Bone marrow (tissue), 2 donors: ENCODE data around the gene RTN4RL1.
"Not testable (repeated sequence)": the region's sequence is repeated elsewhere in the genome, so short reads cannot be mapped to it uniquely, and the experiment has no call there.

ENCODE experiments used
- DNase-seq, 2 donors: peaks; one replicate each; lab custom pipeline; 2025; lab: John Stamatoyannopoulos, UW

The RTN4RL1 gene

DNA sequence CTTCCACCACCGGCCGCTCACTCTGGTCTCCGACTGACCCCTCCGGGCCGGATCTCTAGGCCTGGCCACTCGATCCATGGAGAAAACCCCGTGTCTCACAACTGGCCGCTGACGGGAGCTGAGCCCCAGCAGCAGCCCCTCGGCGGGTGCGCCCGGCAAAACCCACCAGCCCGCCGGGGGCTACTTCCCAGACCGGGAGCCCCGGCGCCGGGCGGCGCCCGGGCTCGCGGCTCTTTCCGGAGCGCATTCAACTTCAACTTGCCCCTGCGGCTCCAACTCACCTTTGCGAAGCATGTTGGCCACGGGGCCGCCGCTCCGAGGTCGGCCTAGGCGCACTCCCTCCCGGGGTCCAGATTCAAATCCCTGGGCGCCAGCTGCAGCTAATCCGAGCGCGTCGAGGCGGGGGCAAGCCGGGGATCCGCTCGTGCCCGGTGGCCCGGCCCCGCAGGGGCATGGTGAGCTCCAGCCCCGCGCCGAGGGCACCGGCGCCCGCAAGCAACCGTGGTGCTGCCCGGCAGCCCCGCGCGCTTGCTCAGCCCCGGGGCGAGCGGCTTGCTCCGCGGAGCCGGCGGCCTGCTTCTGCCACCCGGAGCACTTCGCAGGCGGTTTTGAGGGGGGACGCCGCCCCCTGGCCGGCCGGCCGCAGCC is 438 bp downstream of the RTN4RL1 start:
- DNase-seq, result no peak

DNA sequence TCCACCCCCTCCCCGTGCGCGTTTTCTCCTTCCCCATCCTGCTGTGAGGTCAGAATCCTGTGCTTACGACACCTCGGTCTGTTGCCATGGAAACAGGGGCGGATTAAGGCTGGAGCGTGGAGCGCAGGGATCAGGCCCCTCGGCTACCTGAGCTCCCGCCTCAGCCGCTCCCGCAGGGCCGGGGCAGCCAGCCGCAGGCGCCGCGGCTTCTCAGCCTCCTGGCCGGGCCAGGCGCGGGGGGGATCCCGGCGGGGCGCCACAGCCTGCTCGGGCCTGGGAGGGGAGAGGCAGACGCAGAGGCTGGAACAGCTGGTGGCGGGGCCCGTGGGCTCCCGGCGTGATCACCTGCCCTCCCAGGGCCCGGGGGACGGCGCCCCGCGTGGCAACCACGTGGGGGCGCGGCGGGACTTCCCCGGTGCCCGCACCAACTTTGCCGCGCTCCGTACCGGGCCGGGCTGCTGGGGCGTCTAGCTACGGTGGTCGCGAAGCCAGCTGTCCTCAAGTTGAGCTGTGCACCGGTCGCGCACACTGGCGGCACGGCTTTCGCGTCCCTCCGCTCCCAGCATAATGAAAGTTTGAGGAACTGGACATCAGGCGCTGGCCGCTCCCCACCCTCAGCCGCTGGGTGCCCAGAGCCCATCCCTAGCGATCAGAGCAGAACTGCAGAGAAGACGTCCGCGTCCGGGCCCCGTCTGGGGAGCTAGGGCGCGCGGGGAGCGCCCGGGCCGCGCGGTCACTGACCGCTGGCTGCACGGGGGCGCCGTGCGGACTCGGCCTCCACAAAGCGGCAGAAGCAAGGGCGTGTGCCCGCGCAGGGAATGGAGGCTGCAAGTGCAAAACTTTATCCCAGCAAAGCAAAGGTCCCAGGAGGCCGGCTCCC is 1.2 kb downstream of the RTN4RL1 start:
- DNase-seq, result peak in 1 of 2 donors; percentile 22

DNA sequence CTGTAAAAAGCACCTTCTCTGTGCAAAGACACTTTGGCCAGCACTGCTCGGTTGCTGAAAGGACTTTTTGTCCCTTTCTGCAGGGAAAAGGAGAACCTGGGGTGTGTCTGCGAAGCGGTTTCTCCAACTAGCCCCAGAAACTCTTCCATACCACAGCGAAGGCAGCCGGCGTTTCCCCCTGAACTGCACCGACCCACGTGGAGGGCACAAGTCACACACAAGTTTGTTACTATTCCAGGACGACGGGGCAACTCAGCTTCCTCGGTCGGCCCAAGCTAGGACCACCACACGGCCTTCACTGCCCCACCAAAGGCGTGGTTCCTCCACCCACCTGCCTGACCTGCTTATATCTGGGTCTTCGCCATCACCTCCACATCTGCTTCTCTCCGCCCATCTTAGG is 1.9 kb downstream of the RTN4RL1 start:
- no peak for DNase-seq

DNA sequence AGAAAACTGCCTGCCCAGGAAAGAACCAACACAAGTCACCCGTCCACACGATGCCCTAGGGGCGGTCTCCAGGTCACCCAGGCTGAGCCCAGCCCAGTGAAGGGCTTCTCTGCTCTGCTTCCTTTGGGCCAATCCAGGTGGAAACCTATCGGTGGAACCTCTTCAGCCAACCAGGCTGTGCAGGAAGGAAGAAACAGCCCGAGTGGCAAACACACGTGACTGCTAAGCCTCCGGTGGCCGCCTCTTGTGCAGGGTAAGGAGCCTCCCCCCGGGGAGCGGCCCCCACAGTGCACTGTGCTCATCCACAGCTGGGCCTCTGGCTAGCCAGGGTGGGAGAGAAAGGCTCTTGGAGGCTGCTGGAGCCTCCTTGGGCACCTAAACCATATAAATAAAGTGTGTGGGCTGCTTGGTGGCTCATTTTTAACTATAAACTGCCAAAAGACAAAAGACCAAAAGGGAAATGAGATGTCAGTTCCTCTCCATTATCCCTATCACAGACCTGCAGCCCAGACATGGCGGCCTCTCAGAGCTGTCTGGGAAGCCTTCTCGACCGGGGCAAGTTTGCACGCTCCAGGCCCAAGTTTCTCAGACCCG is 2.4 kb downstream of the RTN4RL1 start:
- no peak for DNase-seq

DNA sequence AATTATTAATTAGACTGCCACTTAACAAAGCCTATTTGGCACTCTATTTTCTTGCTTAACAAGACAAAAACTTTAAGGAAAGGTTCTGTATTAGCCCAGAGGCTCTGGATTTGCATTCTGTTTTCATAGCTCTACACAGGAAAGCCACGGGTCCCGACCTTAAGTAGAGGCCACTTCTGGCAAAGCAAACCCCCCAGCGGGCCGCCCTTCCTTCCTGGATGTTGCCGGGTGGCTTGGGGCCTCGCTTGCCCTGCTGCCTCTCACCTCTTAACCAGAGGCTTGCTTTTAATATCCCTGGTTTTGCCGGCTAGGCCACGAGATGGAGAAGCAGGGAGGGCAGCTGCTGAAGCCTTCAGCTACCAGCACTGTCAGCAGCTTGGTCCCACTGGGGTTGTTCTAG is 4.4 kb downstream of the RTN4RL1 start:
- no peak for DNase-seq

DNA sequence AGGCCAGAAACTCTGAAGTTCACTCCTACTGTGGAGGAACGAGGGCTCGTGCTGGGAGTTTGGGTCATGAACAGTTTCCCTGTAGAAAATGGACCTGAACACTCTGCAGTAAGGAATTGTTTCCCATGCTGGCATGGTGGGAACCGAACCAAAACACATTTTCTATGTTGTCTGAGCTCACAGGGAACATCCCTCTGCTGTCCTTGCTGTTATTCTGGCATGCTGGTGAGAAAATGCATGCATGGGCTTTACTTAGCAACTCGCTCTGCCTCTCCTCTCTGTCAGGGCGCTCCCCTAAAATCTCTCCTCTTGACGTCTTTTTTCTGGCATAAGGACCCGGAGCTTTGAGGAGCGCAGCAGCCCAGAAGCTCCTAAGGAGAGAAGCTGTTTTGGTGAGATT is 5.4 kb downstream of the RTN4RL1 start:
- no peak for DNase-seq

DNA sequence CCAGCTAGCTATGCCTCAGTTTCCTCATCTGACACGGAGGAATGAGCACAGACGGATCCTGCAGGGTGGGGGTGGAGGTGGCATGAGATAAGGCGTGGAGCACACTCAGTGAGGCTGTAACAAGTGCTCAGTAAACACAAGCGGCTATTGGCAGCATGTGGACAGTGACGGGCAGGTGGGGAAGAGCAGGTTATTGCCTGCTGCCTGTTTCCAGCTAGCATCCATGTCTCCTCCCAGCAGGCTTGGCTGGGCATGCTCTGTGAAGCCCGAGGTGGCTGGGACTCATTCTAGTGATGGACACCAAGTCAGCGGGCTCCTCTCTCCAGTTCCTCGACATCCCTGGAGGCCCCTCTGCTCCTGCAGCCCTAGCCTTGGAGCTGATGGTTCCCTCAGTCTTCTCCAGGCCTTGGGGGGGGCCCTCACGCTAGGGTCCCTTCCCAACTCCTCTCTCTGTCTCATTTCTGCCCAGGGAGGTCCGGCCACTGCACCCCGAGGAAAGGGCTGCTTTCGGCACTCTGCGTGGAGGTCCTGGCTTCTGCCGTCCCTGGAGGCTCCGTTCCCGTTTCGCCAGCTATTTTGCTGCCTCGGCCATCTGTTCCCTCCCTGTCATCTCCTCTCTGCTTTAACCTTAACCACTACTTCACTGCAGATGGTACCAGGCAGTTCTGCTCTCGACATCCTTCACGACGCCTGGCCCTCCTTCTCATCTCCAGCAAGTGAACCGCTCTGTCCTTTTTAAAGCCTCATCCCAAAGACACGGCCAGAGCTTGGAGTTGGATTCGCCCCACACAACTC is 6.2 kb downstream of the RTN4RL1 start:
- no peak for DNase-seq

DNA sequence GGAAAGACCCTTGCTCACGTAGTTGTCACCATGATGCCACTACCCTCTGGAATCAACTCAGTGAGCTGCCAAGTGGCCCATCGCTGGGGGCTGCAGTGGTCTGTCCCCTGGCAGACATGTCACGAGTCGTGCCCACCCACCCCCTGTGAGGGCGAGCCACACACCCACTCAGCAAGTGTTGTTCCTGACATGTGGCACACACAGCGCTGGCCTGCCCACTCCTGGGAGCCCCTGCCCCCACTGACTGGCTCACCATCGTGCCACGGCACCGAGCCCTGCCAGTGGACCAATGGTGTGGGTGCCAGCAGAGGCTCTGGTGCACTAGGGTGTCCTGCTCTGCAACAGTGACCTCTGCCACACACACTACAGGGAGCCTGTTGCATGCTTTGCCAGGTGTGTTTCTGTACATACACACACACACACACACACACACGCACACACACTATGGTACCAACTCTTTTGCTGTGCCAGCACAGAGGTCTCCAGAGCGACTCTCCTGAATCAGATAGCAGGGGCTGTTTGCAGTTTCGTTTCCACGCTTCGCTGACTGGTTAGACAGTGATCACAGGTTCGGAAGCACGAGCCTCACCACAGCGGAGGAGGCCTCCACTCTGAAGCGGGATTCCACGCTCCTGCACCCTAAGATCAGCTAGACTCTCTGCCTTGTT is 7.7 kb downstream of the RTN4RL1 start:
- no peak for DNase-seq

DNA sequence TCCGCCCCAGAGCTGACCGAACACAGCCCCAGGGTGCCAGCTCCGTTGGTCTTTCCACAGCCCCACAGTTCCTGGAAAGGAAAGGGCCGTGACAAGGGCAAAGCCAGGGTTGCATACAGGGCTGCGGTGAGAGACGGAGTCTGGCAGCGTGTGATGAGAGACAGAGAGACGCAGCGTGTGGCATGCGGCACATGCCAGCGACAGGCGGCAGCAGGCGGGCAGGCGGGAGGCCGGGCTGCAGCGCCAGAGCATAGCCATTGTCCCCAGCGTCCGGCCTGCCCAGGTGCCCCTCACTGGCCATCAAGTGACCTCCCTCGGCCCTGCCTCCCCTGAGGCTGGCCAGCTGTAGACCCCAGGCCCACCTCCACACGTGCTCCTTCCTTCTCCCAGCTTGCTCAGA is 8.6 kb downstream of the RTN4RL1 start:
- no peak for DNase-seq

DNA sequence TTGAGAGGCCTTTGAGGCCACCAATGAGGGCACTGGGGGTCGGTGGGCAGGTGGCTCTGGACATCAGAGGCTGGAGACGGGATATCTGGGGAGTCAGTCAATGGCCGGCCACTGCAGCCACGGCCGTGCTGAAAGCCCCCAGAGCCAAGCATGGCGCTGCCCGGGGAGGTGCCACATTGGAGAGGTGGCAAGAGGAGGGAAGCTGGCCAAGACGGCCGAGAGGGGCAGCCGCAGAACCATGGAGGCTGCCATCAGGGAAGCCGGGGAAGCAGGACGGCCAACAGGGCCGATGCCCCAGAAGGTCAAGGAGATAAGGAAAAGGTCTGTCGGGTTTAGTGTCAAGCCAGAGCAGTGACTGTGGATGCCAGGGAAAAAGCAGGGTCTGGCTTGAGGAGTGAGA is 9.8 kb downstream of the RTN4RL1 start:
- no peak for DNase-seq

DNA sequence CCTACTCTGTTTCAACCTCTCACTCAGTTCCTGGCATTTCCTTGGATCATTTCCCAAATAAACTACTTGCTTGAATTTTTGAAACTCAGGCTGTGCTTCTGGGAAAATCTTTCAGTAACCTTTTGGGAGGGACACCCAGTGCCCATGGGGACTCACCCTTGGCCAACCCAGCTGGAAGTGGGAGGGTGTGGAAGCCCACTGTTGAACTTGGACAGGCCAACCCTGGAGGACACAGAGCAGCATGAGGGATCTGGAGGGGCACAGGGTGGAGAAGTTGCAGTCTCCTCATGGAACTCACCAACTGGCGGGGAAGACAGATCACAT is 11.2 kb downstream of the RTN4RL1 start:
- DNase-seq, result no peak

DNA sequence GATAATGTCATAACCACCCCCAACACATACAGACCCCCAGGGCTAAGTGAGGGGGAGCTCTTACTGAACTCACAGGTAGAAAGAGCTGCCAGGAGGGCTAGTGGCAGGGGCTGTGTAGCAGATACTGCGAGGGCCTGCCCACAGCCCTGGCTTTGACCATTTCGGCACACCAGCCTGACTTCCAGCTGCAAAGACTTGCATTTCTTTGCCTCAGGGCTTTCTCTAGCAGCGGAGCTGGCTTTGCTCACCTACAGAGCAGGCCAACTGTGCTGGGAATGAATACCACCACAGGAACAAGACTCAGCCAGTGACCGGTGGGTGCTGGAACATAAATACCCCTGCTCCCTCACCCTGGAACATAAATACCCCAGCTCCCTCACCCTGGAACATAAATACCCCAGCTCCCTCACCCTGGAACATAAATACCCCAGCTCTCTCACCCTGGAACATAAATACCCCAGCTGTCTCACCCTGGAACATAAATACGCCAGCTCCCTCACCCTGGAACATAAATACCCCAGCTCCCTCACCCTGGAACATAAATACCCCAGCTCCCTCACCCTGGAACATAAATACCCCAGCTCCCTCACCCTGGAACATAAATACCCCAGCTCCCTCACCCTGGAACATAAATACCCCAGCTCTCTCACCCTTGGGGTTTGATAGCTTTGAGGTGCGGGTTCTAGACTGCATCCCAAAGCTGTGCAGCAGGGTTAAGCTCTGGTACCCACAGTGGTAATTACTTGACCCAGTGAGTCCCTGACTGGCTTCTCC is 11.7 kb downstream of the RTN4RL1 start:
- DNase-seq, result not testable (repeated sequence)

DNA sequence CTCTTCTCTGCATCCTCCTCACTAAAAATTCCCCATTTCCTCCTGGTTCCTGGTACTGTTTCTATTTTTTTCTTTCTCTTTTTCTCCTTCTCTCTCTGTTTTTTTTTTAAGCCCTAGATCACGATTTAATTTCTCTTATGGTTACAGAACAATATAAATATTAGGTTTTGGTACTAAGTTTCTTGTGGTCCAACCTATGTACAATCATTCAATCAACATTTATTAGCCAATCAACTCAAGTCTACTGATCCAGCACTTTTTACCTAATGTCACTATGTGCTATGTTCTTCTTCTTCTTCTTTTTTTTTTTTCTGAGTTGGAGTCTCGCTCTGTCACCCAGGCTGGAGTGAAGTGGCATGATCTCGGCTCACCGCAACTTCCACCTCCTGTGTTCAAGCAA is 12.6 kb downstream of the RTN4RL1 start:
- no peak for DNase-seq

DNA sequence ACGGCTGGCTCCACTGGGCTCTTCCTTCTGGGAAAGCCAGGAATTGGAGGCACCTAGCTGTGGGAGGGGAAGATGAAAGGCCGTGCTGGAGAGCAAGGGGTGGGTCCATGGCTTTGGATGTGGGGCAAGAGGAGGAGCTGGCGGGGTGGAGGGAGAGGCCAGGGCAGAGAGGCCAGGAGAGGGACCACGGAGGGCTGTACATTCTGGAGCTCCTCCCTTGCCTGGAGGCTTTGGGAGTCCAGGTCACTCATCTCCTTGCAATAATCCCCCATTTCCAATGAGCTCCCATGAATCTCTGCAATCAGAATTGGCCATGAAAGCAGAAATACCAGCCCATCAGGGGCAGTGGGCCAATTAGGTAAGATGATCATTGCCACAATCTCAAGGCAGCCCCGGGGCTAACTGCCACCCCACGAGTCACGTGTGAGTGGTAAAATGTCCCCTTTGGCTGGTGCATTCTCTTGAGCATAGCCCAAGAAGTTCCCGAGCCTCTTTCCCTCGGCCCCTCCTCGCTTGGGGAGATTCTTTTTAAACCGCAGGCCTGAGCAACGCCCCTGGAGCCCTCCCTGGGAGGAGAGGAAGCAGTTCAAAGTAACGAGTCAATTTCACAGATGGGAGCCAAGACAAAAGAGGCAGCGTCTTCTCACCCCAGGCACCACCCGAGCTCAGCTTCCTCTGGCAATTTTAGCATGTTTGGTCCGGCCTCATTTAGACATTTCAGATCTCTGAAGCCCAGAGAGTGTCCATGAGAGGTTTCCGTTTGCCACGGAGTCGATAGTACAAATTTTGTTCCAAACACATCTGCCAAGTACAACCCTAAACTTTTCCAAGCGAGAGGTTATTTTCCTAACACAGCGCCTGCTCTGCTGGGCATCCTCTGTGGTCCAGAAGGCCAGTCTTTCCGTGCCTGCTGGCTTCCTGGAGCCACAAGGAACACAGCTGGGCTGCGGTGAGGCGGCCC is 13.4 kb downstream of the RTN4RL1 start:
- no peak for DNase-seq

DNA sequence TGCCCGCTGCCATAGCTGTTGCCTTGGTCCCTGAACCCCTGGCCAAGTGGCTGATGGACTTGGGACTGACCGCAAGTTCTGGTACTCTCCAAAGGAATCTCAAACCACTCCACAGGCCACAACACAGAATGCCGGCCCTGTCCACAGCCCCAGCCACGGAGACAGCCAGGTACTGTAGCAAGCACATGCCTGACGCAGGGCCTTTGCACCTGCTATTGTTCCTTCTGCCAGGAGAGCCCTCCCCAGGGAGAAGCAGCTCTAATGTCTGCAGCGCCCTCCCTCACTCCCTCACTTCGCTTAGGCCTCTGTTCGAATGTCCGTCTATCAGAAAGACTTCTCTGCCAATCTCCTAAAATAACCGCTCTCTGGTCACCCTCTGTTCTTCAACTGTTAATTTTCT is 15.4 kb downstream of the RTN4RL1 start:
- no peak for DNase-seq

DNA sequence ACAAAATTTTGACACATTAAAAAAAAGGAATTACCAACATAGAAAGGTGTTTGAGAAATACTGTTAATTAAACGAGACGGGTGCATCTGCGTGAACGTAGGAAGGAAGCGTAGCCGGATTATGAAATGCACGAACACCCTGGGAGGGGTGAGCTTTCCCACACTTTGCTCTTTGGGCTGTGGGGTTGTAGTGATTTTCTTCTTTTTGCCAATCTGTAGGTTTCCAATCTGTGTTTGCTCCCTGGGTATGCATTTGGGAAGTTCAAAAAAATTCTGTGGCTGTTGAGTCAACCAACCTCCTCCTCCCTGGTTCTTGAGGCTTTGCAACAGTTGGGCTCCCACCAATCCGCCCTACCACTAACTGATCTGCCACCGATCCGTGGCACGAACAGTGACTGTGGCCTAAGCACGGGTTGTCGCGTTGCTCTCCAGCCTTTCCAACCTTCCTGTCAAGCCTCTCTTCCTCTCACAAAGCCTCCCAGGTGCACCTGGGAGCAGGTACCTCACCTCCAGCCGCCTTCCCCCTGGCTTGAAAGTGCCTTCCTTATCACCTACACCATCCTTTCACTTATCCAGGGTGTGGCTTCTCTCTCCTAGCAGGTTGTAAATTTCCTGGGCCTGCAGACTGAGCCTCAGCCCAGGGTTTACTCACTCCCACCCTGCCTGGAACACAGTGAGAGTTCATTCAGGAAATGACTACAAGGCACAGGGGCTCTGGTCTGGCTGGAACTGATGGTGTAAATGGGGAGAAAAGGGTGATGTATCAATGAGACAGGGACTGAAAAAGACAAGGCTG is 16.6 kb downstream of the RTN4RL1 start:
- no peak for DNase-seq

DNA sequence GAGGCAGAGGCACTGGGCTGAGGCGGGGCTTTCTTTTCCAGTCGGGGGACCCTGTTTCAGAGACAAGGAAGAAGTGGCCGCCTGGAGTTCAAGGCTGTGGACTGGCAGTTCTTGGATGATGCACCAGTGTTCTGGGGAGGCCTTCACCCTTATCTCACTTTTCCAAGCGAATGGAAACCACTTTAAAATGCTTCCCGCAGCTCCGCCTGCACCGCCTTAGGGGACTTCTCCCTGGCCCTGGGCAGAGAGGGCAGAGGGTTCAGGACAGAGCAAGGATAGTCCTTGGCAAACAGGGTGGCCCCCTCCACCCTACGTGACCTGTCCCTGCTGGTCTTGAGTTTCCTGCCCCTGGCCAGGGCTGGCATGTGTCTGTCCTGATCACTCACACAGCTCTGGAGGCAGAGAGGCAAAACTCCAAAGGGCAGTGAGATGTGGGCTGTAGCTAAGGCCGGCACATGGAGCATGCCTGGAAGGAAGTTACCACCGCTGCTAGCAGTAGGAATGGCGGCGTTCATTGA is 20.6 kb downstream of the RTN4RL1 start:
- DNase-seq, result no peak

DNA sequence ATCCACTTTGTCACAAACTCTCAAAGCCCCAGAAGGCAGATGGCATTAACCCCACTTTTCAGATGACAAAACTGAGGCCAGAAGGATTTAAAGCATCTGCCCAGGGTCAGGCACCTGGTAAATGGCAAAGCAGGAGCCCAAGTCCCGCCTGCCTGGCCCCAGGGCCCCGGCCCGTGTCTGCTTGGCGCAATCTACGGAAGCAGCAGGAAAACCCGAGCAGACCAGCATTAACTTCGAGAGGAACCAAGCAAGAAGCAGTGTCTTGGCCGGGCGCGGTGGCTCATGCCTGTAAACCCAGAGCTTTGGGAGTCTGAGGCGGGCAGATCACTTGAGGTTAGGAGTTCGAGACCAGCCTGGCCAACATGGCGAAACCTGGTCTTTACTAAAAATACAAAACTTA is 21.6 kb downstream of the RTN4RL1 start:
- no peak for DNase-seq

DNA sequence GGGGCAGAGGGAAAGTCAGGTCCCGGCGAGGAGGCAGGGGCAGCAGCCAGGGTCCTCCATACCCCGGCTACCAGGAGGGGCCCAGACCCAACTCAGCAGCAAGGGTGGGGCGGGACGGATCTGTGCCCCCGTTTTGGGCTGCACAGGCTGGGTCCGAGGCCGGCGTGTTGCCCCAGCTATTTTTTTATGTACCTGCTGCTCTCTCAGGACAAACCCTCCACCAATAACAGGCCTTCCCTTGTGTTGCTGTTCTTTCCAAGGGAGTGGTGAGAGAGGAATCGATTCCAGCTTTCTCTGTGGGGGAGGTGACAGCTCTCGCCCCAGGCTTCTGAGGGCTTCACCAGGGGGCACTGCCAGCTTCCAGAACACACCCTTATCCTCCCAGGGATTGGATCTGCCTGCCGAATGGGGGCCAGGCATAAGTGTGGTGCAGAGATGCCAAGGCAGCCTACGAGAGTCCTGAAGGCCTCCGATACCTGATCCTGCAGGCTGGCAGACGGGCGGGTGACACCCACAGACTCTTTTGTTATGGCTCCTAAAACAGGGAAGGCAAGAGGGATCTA is 22.3 kb downstream of the RTN4RL1 start:
- DNase-seq, result no peak
